Neuronal stem cell (in vitro differentiated cells): ENCODE data around the gene VENTX. TPM values are rescaled to one million over a fixed set of nuclear protein-coding genes. Genes with fewer than 3 reads are reported as not detected.
A peak's percentile ranks its signal among the peaks of the same experiment; 100 is the strongest.

ENCODE experiments used
- DNase-seq: peaks from one replicate; pipeline ENCODE4 v3.0.0-alpha.2; 2013; ENCODE audit warnings: low spot score
- H2AFZ ChIP-seq: one replicate; pipeline ENCODE4 v1.6.1; 2013; ENCODE audit warnings: mild to moderate bottlenecking, low read length, inconsistent platforms
- H2AK5ac ChIP-seq: 2 replicates; pipeline ENCODE4 v1.6.1; 2013; ENCODE audit warnings: low read depth, mild to moderate bottlenecking, inconsistent platforms, low read length, moderate library complexity, mixed read lengths
- H2BK120ac ChIP-seq: 2 replicates; pipeline ENCODE4 v1.6.1; 2013; ENCODE audit warnings: low read depth, mild to moderate bottlenecking, inconsistent platforms, low read length, moderate library complexity, mixed read lengths
- H2BK12ac ChIP-seq: one replicate; pipeline ENCODE4 v1.6.1; 2013; ENCODE audit warnings: low read length, inconsistent platforms
- H2BK15ac ChIP-seq: 2 replicates; pipeline ENCODE4 v1.6.1; 2013; ENCODE audit warnings: mild to moderate bottlenecking, low read length, inconsistent platforms, mixed read lengths
- H2BK5ac ChIP-seq: one replicate; pipeline ENCODE4 v1.6.1; 2013; ENCODE audit warnings: inconsistent platforms, mild to moderate bottlenecking, low read length, moderate library complexity
- H3K14ac ChIP-seq: one replicate; pipeline ENCODE4 v1.6.1; 2013; ENCODE audit warnings: low read length, inconsistent platforms
- H3K18ac ChIP-seq: 2 replicates; pipeline ENCODE4 v1.6.1; 2013; ENCODE audit warnings: low read length, inconsistent platforms
- H3K23ac ChIP-seq: 2 replicates; pipeline ENCODE4 v1.6.1; 2013; ENCODE audit warnings: low read depth, mild to moderate bottlenecking, mixed read lengths, low read length, inconsistent platforms; ENCODE audit not compliant: poor library complexity
- H3K27ac ChIP-seq: replicated peaks from 3 replicates; pipeline ENCODE4 v1.5.1; 2013; ENCODE audit warnings: low read length, inconsistent platforms
- H3K27me3 ChIP-seq, 3 experiments: 2 replicates each; pipeline ENCODE4 v1.6.1; 2013; ENCODE audit warnings: low read length in 3 of 3, mild to moderate bottlenecking in 2 of 3, inconsistent platforms in 1 of 3, low read depth in 1 of 3, mixed read lengths in 1 of 3, moderate library complexity in 1 of 3; ENCODE audit not compliant: control insufficient read depth in 3 of 3, insufficient read depth in 3 of 3
- H3K36me3 ChIP-seq, 2 donors: replicated peaks in 1 of 2; 2 replicates each; pipeline ENCODE4 v1.6.1; 2013; ENCODE audit warnings: low read length in 2 of 2; ENCODE audit not compliant: control insufficient read depth in 2 of 2, insufficient read depth in 2 of 2
- H3K4ac ChIP-seq: 2 replicates; pipeline ENCODE4 v1.6.1; 2013; ENCODE audit warnings: inconsistent platforms, mild to moderate bottlenecking, low read length, moderate library complexity
- H3K4me1 ChIP-seq, 2 donors: 1 replicate in 1 of 2; 2 replicates in 1 of 2; pipeline ENCODE4 v1.6.1; 2013; ENCODE audit warnings: low read length in 2 of 2, low read depth in 1 of 2; ENCODE audit not compliant: control insufficient read depth in 2 of 2, insufficient read depth in 1 of 2
- H3K4me2 ChIP-seq: one replicate; pipeline ENCODE4 v1.6.1; 2013; ENCODE audit warnings: mild to moderate bottlenecking, low read length, inconsistent platforms; ENCODE audit not compliant: insufficient read depth, poor library complexity, severe bottlenecking
- H3K4me3 ChIP-seq, 2 donors: 2 replicates each; pipeline ENCODE4 v1.5.1; 2013; ENCODE audit warnings: low read length in 2 of 2, mild to moderate bottlenecking in 2 of 2, inconsistent platforms in 1 of 2, moderate library complexity in 1 of 2
- H3K79me1 ChIP-seq: one replicate; pipeline ENCODE4 v1.6.1; 2013; ENCODE audit warnings: low read depth, mild to moderate bottlenecking, inconsistent platforms, low read length, moderate library complexity
- H3K9ac ChIP-seq: one replicate; pipeline ENCODE4 v1.6.1; 2013; ENCODE audit warnings: mild to moderate bottlenecking, low read depth, low read length, inconsistent platforms; ENCODE audit not compliant: poor library complexity
- H3K9me3 ChIP-seq, 2 donors: replicated peaks in 1 of 2; 2 replicates each; pipeline versions ENCODE3 to v1.6.1; 2013; ENCODE audit warnings: low read length in 2 of 2, mild to moderate bottlenecking in 2 of 2, inconsistent platforms in 1 of 2, low read depth in 1 of 2, mixed read lengths in 1 of 2, moderate library complexity in 1 of 2; ENCODE audit not compliant: control insufficient read depth in 2 of 2, insufficient read depth in 1 of 2
- H4K8ac ChIP-seq: one replicate; pipeline ENCODE4 v1.6.1; 2013; ENCODE audit warnings: low read depth, mild to moderate bottlenecking, inconsistent platforms, low read length, moderate library complexity
- H4K91ac ChIP-seq: one replicate; pipeline ENCODE4 v1.6.1; 2013; ENCODE audit warnings: low read length, low read depth, mild to moderate bottlenecking, inconsistent platforms; ENCODE audit not compliant: poor library complexity
- WGBS, 2 donors: extraction: QIAGEN DNeasy Blood & Tissue Kit; methylation state at CpG; one replicate each; pipeline ENCODE4 v1.1.7; 2013; ENCODE audit warnings: missing lambda C conversion rate in 2 of 2, mixed read lengths in 1 of 2; ENCODE audit not compliant: insufficient read length in 2 of 2, insufficient replicate concordance in 1 of 2; ENCODE audit errors: extremely low coverage in 2 of 2; 5-methylcytosine and 5-hydroxymethylcytosine counted together
- polyA plus RNA-seq, 2 experiments: library from polyadenylated mRNA; stranded (reverse); fragments of 200-250 nt; gene quantifications; one replicate each; pipeline ENCODE4 v1.2.3, GENCODE V29; 2013

The VENTX gene
- 0.42 TPM for polyA plus RNA-seq (2013, experiment 1 of 2)
- polyA plus RNA-seq (2013, experiment 2 of 2) = 0.35 TPM

DNA sequence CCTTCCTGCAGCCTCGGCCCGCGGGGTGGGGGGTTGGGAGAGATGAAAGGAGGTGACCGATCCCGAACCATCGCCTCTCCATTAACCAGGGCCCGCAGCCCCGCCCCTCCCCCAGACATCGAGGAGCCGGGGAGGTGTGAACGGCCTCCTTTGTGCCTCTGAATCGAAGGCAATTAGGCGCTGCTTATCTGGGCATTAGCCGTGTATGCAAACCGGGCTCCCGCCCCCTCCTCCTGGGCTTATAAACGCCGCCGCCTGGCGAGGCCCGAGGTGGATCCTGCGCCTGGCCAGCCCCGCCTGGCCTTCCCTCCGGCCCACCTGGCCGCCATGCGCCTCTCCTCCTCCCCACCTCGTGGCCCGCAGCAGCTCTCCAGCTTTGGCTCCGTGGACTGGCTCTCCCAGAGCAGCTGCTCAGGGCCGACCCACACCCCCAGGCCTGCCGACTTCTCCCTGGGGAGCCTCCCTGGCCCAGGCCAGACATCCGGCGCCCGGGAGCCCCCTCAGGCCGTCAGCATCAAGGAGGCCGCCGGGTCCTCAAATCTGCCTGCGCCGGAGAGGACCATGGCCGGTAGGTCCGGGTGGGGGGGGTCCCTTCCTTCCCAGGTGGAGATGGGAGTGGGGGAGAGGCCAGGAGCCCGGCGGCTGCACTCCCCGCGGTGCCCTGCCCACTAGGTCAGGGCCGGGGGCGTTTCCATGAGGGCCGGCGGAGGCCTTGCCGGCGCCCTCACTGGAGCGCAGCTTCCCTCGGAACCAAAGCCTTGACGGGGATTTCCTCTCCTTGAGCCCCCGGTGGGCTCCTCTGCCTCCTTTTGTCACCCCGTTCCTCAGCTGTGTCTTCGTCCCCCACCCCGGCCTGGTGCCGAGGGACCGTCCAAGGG is at the start of gene VENTX:
VENTX (plus strand) TSS at position 268 of the 878 bp plus-strand sequence; CDS start at position 328, 60 bp downstream.
- H3K36me3 ChIP-seq = no peaks in the 10 kb centered on the region
- H2BK120ac ChIP-seq = peak within 1 kb of the TSS; percentile 87
- H3K4me1 ChIP-seq = peaks cover 3 to 17% of the 10 kb centered on the region in 2 donors
- no peaks in the 10 kb centered on the region for H3K9me3 ChIP-seq
- H3K9ac ChIP-seq = peak within 1 kb of the TSS; percentile 78
- H2AFZ ChIP-seq = peak within 1 kb of the TSS; percentile 56
- H2BK5ac ChIP-seq = peak within 1 kb of the TSS; percentile 75
- peak within 1 kb of the TSS; percentile 96 for H3K18ac ChIP-seq
- peak within 1 kb of the TSS; percentile 96 for H3K23ac ChIP-seq
- peak within 1 kb of the TSS; percentile 84 for H3K4ac ChIP-seq
- H2AK5ac ChIP-seq = peak within 1 kb of the TSS; percentile 88
- H3K4me3 ChIP-seq = peak within 1 kb of the TSS in 1 of 2 donors; percentile 70
- H2BK15ac ChIP-seq = peak within 1 kb of the TSS; percentile 98
- no peak for DNase-seq
- no peak within 1 kb of the TSS for H4K91ac ChIP-seq
- H2BK12ac ChIP-seq = peak within 1 kb of the TSS; percentile 46
- WGBS, 2 donors = no CpG with 5 or more reads among the region's 60 CpGs
- H3K27ac ChIP-seq = no peak within 1 kb of the TSS
- no peak within 1 kb of the TSS for H4K8ac ChIP-seq
- peaks cover 17 to 93% (median 64%) of the 10 kb centered on the region in 3 experiments for H3K27me3 ChIP-seq
- H3K4me2 ChIP-seq = peak within 1 kb of the TSS; percentile 83
- H3K79me1 ChIP-seq = no peaks in the 10 kb centered on the region
- peak within 1 kb of the TSS; percentile 94 for H3K14ac ChIP-seq

GRCh38 chr10:133187906-133188681 is 49.6 kb upstream of the VENTX start:
- Histone ChIP-seq H2BK15ac (no peak overlapping the region), H2BK120ac (no peak overlapping the region), H3K4me2 (no peak overlapping the region), H3K9ac (peak overlapping the region; percentile 30), H2AFZ (no peak overlapping the region), H3K18ac (peak overlapping the region; percentile 83), H2AK5ac (peak overlapping the region; percentile 70), H3K27ac (no peak overlapping the region), H4K8ac (peak overlapping the region; percentile 72), H3K14ac (no peak overlapping the region), H3K27me3 (peaks cover 0 to 2% (median 0%) of the 10 kb centered on the region in 3 experiments), H3K4ac (no peak overlapping the region), H4K91ac (no peak overlapping the region), H3K9me3 (peaks cover 0 to 12% of the 10 kb centered on the region in 2 donors), H3K4me3 (peak overlapping the region in 1 of 2 donors; percentile 44), H2BK12ac (no peak overlapping the region), H3K23ac (peak overlapping the region; percentile 80), H3K79me1 (peaks cover 11% of the 10 kb centered on the region), H3K36me3 (peaks cover 0 to 10% of the 10 kb centered on the region in 2 donors), H3K4me1 (peaks cover 5% of the 10 kb centered on the region in 2 donors), H2BK5ac (peak overlapping the region; percentile 53)
- WGBS, 2 donors = no CpG with 5 or more reads among the region's 38 CpGs
- no peak for DNase-seq

- H4K91ac ChIP-seq = no peak overlapping the region
- peak overlapping the region; percentile 43 for H2AK5ac ChIP-seq
- H2BK120ac ChIP-seq = no peak overlapping the region
- H3K36me3 ChIP-seq = peaks cover 0 to 5% of the 10 kb centered on the region in 2 donors
- H3K18ac ChIP-seq = peak overlapping the region; percentile 80
- peak overlapping the region; percentile 72 for H4K8ac ChIP-seq
- H2BK5ac ChIP-seq = peak overlapping the region; percentile 39
- H3K14ac ChIP-seq = peak overlapping the region; percentile 56
- no peak overlapping the region for H3K4ac ChIP-seq
- H3K27me3 ChIP-seq = peaks cover 0 to 8% (median 0%) of the 10 kb centered on the region in 3 experiments
- WGBS, 2 donors = no CpG with 5 or more reads among the region's 22 CpGs
- peaks cover under 1 to 8% of the 10 kb centered on the region in 2 donors for H3K9me3 ChIP-seq
- no peak for DNase-seq
- H3K4me3 ChIP-seq = no peak overlapping the region
- H2AFZ ChIP-seq = no peak overlapping the region
- H2BK15ac ChIP-seq = no peak overlapping the region
- no peak overlapping the region for H3K9ac ChIP-seq
- peaks cover 5% of the 10 kb centered on the region in 2 donors for H3K4me1 ChIP-seq
- H3K79me1 ChIP-seq = peaks cover 11% of the 10 kb centered on the region
- no peak overlapping the region for H3K23ac ChIP-seq
- no peak overlapping the region for H2BK12ac ChIP-seq
- no peak overlapping the region for H3K4me2 ChIP-seq
- H3K27ac ChIP-seq = no peak overlapping the region
Observed at GRCh38 chr10:133189256-133189655, 48.4 kb upstream of the VENTX start.
